Spleen (tissue), 7 donors: ENCODE results near the gene NOS1AP.

ENCODE experiments used
- POLR2AphosphoS5 ChIP-seq, 3 donors: sonication (generic); formaldehyde crosslinking; IDR thresholded peaks; one replicate each; pipeline ENCODE4 v1.5.1; 2017; ENCODE audit warnings: antibody characterized with exemption in 3 of 3
- TF ChIP-seq, protein P1 (sequence below), 11 experiments: fragments of 200-600 bp in 7 of 11; fragments of 450-650 bp in 4 of 11; sonication (generic) in 4 of 11; IDR thresholded peaks in 8 of 11; conservative IDR thresholded peaks in 3 of 11; 1 replicate in 7 of 11; 2 replicates in 4 of 11; pipeline versions ENCODE4 v1.4.0 to v1.8.0; 2016 to 2021; ENCODE audit warnings: antibody characterized with exemption in 11 of 11, inconsistent platforms in 4 of 11, mild to moderate bottlenecking in 1 of 11
- donor health status: DM: no; HTN: no; CAD: no; lungs with moderate emphysema.
- donor health status: DM: no; HTN: no; CAD: no.
- donor health status: DM: no; HTN: no; CAD: no.

DNA sequence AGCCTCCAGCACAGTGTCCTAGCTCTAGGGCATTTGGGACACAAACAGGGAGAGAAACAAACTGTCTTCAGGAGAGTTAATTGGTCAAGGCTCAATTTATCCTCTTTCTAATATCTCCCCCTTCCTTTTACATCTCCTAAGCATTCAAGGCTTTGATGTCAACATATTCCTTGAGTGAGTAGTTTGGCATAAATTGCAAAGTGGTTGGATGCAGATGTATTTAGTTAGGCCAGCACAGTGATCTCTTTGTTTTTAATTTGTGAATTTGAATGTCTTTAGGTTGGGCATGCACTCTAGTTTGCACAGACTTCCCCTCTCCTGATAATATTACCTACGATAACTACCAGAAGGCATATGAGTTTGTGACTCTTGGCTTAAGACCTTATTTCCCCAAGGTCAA, 33.3 kb upstream of the NOS1AP start:
- TF ChIP-seq, protein P1, sequence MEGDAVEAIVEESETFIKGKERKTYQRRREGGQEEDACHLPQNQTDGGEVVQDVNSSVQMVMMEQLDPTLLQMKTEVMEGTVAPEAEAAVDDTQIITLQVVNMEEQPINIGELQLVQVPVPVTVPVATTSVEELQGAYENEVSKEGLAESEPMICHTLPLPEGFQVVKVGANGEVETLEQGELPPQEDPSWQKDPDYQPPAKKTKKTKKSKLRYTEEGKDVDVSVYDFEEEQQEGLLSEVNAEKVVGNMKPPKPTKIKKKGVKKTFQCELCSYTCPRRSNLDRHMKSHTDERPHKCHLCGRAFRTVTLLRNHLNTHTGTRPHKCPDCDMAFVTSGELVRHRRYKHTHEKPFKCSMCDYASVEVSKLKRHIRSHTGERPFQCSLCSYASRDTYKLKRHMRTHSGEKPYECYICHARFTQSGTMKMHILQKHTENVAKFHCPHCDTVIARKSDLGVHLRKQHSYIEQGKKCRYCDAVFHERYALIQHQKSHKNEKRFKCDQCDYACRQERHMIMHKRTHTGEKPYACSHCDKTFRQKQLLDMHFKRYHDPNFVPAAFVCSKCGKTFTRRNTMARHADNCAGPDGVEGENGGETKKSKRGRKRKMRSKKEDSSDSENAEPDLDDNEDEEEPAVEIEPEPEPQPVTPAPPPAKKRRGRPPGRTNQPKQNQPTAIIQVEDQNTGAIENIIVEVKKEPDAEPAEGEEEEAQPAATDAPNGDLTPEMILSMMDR (IDR thresholded peaks at IDR 0.05 in 8 of 11, conservative IDR thresholded peaks at IDR 0.05 in 3 of 11): no peak
- no peak for TF ChIP-seq POLR2AphosphoS5 (IDR thresholded peaks at IDR 0.05)
